C1 segment of cervical spinal cord (tissue), 14 donors: Measurements from ENCODE around the gene SLC16A2.

Experiments
- DNase-seq, 14 donors: peaks; one replicate each; lab custom pipeline; 2025; lab: John Stamatoyannopoulos, UW

Gene SLC16A2

DNA sequence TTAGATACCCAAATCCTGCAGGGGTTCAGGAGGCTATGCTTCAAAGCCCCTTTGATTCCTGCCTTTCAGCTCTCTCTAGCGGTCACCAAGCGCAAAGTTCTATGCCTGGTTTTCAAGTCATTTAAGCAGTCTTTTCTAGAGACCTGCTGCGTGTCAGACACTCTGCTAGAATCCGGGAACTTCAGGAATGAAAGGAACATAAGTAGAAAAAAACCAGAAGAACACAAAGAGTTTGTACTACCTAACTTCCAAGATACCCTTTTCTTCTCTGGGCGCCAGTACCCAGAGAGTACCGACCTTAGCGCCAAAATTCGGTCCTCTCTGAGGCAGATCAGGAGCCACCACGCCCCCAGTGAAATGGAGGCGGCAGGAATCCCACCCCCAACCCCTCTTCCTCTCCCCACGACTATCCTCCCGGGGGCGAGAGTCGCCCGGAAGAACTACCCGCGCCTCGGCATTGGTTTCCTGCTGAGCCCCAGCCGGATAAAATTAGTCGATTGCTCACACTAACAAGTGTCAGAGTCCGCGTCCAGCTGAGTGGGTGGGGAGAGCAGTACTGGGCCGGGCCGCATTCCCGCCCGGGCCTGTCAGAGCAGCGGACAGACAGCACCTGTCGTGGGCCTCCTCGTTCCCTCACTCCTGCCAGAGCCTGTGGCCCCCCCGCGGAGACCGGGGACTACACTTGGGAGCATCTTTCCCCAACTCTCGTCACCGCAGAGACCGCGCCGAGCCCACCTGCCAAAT lies 114.3 kb downstream of the SLC16A2 start:
- DNase-seq, result peak in 12 of 14 donors; percentile 3 to 70 (median 36)

DNA sequence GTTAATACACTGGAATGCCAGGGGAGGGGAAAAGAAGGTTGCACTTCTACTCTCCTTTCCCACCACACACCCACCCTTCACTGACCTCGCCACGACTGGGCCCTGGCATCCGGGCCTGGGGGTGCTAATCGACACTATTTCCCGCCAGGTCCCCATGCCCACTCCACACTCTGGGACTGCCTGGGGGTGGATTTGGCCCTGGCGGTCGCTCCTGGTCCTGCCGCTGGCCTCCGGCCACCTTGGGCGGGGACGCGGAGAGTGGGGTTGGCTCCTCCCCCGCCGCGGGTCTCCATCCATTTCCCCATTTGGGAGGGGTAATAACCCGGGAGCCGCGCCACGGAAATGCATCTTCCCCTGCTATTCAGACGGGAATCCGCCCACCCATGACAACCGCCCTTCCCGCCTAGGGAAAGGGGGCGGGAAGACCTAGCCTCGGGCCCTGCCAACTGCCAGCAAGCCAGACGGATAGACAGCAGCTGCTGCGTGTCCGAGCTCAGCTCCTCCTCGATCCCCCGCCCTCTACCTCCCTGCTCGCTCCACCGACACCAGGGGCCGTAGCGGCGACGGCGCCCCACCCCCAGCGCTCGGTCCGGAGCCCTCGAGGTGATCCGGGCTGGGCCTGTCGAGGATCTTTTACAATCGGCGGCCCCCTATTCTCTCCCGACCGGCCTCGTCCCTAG lies 115.0 kb downstream of the SLC16A2 start:
- DNase-seq, result peak in 12 of 14 donors; percentile 11 to 82 (median 50)

DNA sequence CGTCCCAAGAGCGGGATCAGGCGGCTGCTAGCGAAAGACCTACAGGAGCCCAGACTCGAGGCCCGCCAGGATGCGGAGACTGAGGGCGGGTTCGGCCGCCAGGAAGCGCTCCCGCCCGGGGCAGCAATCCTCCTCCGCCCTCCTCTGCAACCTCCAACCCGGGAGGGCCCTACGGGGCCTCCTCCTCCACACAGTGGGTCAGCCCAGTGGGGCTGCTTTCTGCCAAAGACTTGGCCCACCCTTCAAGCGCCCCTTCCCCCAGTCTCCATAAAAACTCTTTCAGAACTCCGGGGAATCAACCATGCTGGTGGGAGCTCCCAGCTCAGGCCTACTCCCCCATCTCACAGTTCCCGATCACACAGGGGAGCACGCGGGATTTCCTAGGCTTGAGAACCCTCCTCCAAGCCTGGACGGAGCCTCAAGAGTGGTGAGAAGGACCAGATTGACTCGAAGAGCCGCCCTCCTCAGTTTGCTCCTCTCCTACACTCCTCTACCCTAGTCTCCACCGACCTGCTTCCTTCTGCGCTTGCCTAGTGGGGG lies 115.6 kb downstream of the SLC16A2 start:
- DNase-seq, result peak in 2 of 14 donors; percentile 4 to 22

DNA sequence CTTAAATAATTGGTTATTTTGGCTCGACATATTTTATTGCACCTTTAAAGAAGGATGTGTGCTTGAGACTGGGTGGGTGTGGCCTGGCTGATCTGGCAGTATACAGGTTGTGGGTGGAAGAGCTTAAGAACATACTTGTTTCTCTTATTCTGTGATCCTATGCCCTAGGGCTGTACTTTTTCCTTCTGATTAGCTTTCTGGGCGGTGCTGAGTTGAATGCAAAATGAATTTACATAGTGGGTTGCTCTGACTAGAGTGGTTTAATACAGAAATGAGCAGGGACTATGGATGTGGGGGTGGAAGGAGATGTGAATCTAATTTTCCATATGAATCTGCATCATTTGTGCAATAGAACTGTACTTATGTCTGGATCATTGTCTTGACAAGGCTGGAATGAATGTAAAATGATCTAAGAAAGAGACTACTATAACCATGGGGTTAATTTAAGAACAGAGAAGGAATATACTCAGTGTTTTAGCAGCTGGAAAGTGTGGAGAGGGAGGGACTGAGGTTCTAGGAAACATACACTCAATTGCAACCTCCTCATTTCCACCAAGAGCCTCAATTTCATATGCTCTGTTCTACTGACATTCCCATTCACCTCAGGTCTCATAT lies 119.4 kb downstream of the SLC16A2 start:
- DNase-seq, result no peak

DNA sequence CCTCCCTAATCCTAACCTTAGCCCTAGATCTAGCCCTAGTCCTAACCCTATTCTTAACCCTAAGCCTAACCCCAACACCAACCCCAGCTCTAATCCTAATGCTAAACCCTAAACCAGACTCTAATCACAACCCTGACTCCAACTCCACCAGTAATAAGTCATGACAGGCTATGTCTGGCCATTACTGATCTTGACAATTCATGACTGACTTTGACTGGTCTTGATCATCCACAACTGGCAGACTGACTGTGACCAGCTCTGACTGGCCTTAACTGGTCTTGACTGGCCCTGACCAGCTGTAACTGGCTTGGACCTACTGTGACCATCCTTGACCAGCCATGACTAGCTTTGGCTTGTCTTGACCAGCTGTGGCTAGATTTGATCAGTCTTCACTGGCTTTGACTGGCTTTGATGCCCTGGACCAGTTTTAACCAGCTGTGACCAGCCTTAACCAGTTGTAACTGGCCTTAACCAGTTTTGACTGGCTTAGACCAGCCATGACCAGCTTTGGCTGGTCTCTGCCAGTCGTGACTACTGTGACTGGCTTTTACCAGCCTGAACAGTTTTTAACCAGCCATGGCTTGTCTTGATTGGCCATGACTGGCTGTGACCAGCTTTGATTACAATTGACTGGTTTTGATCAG lies 124.7 kb downstream of the SLC16A2 start:
- DNase-seq, result no peak

DNA sequence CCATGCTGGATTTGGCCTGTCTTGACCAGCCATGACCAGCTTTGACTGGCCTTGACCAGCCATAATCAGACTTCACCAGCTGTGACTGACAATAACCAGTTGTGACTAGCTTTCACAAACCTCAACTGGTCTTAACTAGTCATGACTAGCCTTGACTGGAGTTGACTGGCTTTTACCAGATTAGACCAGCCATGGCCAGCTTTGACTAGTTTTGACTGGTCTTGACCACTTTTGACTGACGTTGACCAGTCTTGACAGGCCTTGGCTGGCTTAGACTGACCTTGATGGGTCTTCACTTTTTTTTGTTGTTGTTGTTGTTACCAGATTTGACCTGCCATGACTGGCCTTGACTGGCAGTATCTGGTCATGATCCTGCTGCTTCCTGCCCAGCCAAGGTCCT lies 125.7 kb downstream of the SLC16A2 start:
- DNase-seq, result no peak

DNA sequence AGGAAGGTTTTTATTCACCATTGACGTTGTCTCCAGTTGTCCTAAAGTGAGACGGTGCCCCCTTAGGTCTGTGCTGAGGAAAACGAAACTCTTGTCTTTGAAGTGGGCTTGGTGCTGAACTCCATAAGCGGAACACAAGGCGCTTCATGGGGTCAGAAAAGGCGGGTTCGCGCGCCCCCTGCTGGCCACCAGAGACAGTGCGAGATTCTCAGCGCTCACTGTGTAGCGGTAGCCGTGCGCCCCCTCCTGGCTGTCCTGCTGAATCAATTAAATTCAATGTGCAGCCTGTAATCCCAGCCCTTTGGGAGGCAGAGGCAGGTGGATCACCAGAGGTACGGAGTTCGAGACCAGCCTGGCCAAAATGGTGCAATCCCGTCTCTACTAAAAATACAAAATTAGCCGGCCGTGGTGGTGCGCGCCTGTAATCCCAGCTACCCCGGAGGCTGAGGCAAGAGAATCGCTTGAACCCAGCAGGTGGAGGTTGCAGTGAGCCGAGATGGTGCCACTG lies 129.1 kb downstream of the SLC16A2 start:
- DNase-seq, result peak in 13 of 14 donors; percentile 10 to 76 (median 52)

DNA sequence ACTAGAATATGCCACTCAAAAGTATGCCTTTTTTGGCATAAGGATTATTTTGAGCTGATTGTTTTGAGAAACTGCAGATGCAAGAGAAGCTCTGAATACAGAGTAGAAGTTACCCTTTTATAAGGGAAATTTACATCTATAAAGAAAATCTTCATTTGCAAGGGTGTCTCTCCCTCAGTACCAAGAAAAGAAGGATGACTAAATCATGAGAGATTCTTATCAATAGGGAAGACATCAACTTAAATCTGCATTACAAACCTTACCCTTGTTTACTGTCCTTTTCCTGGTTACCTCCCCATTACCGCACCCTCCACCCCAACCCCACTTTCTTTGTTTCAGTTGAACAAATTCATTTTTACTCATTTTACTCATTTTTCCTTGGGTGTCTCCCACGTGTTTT lies 130.6 kb downstream of the SLC16A2 start:
- DNase-seq, result no peak

DNA sequence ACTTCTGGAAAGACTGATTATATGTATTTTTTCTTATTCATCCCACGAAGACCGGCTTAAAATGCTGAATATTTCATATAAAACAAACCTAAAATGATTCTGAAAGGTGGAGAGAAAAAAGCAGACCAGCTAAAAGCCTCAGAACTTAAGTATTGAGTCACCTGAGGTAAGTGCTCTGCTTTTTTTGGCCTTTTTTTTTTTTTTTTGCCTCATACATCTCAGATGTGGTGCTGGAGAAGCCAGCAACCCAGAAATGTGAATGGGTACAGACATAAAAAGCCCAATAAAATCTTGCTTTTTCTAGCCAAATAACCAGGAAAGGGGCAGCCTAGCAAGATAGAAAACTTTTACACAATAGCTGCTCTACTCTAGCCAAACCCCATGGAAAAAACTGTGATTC lies 136.1 kb downstream of the SLC16A2 start:
- DNase-seq, result no peak

DNA sequence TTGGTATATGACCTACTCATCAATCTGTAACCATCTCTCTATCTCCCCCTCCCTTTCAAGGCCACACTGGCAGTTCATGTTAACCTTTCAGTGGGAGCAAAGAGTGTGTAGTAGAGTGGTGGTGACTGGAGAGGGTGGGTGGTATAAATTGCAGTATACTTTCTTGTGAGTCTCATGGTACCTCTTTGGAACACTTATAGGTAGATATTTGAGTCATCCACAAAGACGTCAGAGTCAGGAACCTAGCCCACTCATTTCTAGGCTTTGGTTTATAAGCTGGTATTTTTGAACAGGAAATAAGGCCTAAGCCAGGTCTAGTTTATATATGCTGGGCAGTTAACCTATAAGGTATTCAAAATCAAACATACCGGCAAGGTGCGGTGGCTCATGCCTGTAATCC lies 156.8 kb downstream of the SLC16A2 start:
- DNase-seq, result no peak

DNA sequence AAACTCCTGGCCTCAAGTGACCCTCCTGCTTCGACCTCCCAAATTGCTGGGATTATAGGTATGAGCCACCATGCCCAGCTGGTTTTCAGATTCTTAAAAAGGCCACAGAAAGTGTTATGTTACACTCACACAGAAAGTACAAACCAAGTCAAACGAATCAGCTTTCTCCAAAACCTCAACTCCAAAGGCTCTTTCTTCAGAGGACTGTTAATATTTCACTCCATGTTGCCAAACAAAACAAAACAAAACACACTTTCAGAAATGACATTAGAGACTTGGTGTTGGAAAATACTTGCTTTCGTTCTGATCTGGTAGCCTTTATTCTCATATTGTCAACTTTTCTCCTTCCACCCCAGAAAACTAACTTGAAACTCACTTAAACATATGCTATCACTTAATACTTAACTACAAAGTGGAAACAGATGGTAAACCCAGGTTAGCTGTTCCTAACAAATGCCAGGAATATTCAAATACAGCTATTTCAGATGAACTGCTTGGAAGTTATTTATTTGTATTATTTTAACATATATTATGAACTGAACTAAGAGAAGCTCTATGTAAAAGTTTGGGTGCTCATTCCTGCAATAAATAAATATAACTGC lies 158.4 kb downstream of the SLC16A2 start:
- no peak for DNase-seq
